Activated CD8-positive, alpha-beta memory T cell treated with anti-CD3 and anti-CD28 coated beads, Interleukin-2, amount 50 U/mL, for 4 hours (primary cell): ENCODE measurements around the gene UHRF1.
A peak's percentile ranks its signal among the peaks of the same experiment; 100 is the strongest.
"Not testable (repeated sequence)": the region's sequence is repeated elsewhere in the genome, so short reads cannot be mapped to it uniquely, and the experiment has no call there.

ENCODE experiments used
- DNase-seq: peaks from one replicate; pipeline ENCODE4 v3.0.0-alpha.2; 2020

UHRF1 gene

DNA sequence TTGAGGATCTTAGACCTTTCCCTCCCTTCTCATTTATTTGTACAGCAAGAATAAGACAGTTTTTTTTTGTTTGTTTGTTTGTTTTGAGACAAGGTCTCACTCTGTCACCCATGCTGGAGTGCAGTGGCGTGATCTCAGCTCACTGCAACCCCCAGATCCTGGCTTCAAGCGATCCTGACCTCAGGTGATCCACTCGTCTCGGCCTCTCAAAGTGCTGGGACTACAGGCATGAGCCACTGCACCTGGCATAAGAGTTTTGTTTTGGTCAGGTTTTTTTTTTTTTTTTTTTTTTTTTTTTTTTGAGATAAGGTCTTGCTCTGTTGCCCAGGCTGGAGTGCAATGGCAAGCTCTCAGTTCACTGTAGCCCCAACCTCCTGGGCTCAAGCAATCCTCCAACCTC, 29.2 kb downstream of the UHRF1 start:
- not testable (repeated sequence) for DNase-seq

DNA sequence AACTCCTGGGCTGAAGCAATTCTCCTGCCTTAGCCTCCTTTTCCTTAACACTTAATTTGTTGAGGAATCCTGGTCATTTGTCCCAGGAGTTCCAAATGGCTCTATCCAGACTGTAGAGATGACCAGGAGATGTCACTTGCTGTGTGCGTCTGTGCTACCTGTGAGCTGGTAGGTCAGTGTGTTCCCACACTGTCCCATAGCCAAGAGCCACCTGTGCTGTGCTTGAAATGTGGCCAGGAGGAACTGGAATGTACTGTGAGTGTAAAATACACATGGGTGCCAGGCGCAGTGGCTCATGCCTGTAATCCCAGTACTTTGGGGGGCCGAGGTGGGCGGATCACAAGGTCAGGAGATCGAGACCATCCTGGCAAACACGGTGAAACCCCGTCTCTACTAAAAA, 30.2 kb downstream of the UHRF1 start:
- no peak for DNase-seq

DNA sequence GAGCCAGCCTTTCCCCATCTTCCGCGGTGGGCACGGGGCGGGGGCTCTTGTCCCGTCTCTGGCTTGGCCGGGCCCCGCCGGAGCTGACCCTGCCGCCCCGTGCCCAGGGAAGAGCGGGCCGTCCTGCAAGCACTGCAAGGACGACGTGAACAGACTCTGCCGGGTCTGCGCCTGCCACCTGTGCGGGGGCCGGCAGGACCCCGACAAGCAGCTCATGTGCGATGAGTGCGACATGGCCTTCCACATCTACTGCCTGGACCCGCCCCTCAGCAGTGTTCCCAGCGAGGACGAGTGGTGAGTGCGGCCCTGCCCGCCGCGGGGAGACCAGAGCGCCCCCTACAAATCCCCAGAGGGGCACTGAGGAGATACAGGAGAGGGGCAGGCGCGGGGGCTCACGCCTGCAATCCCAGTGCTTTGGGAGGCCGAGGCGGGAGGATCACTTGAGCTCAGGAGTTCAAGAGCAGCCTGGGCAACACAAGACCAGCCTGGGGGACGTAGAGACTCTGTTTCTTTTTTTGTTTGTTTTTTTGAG, 32.4 kb downstream of the UHRF1 start:
- not testable (repeated sequence) for DNase-seq

DNA sequence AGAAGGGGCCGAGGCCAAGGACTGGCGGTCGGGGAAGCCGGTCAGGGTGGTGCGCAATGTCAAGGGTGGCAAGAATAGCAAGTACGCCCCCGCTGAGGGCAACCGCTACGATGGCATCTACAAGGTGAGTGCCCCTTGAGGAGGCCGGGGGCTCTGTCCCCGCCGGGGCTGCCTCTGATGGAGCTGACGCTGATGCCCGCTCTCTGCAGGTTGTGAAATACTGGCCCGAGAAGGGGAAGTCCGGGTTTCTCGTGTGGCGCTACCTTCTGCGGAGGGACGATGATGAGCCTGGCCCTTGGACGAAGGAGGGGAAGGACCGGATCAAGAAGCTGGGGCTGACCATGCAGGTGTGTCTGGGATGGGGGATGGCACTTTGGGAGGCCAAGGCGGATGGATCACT, 41.3 kb downstream of the UHRF1 start:
- not testable (repeated sequence) for DNase-seq

DNA sequence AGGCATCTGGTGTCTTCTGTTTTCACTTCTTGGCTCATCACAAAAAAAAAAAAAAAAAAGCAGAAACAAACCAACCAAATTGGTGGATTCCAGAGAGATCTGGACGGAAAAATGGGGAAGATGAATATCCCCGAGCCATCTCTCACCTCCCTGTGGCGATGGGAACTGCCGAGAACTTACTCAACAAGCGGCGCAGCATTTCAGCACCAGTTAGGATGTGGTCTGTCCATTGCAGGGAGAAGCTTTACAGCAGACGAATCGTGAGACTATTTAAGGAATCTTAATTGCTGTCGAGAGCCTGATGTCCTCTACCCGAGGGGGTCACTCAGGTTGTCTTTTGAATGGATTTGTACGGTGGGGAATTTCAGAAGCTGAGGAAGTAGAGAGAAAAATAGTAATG, 42.4 kb downstream of the UHRF1 start:
- no peak for DNase-seq

DNA sequence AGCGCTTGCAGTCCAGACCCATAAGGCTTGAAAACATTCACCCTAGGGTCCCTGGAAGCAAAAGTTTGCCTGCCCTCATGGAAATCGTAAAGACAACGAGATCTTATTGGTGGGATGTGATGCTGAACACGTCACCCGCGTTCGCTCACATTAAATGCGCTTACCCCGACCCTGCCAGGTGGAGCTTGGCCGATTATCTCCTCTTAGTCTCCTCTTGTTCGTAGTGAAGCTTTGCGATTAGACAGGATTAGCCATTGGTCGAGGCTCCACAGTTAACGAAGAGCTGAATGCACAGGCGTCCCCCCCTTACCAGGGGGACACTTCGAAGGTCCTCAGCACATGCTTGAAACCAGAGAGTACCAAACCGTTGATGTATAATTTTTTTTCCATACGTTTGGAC, 43.6 kb downstream of the UHRF1 start:
- no peak for DNase-seq

DNA sequence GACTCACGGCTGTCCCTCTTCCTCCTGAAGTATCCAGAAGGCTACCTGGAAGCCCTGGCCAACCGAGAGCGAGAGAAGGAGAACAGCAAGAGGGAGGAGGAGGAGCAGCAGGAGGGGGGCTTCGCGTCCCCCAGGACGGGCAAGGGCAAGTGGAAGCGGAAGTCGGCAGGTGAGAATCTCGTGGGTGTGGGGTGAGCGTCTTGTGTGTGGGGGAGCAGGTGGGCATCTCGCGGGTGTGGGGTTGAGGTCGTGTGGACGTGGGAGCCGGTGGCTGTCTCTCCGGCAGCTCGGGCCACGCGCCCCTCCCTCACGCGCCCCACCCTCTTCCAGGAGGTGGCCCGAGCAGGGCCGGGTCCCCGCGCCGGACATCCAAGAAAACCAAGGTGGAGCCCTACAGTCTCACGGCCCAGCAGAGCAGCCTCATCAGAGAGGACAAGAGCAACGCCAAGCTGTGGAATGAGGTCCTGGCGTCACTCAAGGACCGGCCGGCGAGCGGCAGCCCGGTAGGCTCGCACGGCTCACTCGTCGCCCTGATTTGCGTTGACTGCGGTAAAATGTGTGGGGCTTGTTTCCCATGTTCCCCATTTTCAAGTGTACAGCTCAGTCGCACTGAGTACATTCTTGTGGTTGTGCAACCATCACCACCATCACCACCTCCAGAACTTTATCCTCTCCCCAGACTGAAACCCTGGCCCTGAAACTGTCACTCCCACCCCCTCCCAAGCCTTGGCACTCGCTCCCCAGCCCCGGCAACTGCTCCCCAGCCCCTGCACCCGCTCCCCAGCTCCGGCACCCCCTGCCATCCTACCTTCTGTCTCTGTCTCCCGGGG, 45.2 kb downstream of the UHRF1 start:
- not testable (repeated sequence) for DNase-seq

DNA sequence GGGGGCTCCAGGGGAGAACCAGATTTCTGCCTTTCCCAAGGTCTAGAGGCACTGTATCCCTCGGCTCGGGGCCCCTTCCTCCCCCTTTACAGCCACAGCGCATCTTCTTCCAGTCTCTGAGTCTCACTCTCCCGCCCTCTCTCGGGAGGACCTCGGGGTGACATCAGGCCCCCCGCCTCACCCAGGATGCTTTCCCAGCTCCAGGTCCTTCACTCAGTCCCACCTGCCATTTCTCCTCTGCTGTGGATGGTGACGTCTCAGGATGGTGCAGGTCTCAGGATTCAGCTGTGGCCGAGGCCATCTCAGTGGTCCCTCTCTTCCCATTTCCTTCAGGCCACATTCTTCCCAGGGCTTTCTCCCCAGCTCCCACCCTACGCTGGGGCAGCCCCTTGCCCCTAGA, 46.0 kb downstream of the UHRF1 start:
- DNase-seq = no peak

DNA sequence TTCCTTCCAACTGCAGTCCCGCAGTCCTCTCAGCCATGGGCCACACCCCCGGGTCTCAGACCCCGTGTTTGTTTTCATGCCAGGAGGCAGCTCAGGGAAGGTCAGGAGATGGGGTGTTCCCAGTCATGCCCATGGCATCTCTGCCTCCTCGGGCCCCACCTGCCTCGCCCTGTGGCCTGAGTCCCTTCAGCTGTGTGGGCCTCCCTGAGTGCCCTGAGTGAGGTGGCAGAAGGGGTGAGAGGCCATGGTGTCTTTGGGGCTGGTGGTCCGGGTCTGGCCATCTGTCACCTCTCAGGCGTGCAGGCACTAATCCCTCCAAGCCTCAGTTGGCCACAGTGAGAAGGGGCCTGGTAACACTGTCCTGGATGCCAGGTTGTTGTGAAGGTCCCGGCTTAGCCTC, 48.7 kb downstream of the UHRF1 start:
- no peak for DNase-seq

DNA sequence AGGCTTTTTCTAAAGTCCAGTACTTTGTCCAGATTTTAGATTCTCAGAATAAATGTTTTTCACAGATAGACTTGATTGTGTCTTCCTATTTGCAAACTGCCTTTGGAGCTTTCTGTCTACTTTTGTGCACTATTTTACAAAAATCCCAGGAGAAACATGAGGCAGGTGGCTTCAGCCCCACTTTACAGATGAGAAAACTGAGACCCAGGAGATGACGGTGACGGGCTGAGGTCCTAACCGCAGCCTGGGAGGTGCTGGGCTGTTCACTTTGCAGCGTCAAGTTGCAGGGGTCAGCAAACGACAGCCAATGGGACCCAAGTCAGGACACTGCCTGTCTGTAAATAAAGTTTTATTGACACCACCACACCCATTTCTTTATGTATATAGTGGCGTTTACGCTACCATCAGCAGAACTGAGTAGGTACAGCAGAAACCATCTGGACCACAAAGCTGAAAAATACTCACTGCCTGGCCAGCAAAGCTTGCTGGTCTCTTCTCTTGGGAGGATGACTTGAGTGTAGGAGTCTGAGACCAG, 52.9 kb downstream of the UHRF1 start:
- DNase-seq = no peak

DNA sequence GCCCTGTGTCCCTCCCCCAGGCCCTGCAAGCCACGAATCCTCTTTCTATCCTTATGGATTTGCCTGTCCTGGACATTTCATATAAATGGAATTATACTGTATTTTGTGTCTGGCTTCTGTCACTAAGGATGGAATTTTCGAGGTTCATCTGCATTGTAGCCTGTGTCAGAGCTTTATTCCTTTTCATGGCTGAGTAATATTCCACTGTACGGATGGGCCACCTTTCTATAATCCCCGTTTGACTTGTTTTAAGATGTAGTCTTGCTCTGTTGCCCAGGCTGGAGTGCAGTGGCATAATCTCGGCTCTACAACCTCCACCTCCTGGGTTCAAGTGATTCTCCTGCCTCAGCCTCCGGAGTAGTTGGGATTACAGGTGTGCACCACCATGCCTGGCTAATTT, 55.8 kb downstream of the UHRF1 start:
- no peak for DNase-seq

DNA sequence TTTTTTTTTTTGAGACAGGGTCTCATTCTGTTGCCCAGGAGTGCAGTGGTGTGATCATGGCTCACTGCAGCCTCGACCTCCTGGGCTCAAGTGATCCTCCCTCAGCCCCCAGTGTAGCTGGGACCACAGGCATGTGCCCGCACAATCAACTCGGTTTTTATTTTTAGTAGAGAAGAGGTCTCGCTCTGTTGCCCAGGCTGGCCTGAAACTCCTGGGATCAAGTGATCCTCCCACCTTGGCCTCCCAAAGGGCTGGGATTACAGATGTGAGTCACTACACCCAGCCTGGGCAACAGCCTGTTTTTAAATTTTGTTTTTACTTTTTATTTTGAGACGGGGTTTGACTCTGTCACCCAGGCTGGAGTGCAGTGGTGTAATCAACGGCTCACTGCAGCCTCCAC, 57.3 kb downstream of the UHRF1 start:
- DNase-seq = no peak

DNA sequence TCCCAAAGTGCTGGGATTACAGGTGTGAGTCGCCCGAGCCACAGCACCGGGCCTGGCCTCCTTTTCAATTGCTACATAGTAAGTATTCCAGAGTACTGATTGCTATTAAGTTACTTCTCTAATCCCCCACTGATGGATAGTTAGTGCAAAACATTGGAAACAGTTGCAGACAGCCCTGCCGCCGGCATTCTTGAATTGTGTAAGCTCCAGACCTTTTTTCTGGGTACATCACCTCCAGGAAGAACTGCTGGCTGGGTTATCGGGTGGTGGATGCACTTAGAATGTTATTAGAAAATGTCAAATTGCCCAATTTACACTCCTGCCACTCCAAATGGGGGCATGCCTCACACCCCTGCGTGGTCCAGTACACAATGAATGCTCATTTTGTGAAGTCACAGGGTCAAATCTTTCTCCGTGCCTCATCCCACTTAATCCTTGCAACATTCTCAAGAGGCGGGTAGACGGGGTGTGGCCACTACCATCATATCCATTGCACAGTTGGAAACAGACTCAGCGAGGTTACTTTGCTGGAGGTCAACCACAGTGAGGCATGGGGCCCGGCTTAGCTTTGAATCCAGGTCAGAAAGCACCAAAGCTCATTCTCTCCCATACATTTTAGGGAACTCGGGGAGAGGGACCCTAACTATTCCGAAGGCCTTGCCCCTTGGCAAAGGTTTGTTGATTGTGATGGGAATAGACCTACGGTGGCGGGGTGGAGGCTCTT, 58.6 kb downstream of the UHRF1 start:
- no peak for DNase-seq

DNA sequence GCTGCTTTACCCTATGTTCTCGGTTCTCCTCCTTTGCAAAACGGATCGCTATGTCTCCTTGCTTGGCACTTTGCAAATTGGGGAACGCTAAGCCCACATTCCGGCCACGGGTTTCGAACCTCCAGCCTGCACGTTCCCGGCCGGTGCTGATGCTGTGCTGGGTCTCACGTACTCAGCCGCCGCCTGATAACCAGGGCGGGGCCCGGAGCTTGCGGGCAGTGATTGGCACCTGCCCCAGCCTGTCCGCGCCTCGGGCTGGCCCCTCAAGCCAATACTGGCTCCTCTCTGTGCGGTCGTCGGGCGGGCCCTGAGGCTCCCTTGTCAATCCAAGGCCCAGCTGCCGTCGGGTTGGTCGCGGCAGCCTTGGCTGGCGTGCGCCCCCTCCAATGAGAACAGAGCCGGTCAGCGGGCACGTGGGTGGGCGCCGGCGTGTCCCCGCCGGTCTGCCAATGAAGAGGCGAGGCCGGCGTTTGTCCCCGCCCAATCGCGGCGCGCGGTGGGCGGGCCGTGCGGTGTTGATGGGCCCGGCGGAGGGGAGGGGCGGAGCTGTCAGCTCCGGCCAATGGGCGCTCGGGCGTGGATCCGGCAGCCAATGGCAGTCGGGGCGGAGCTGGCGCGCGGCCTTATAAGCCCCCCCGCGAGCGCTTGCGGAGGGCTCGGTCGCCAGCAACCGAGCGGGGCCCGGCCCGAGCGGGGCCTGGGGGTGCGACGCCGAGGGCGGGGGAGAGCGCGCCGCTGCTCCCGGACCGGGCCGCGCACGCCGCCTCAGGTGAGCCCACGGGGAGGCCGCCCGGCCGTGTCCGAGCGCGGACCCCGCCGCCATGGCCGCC, 59.4 kb downstream of the UHRF1 start, which contains the start of gene KDM4B:
Gene KDM4B (plus strand): TSS at position 652 of the 830 bp plus-strand sequence. CDS start 63,778 bp downstream, outside the sequence.
- DNase-seq = peak; percentile 99

DNA sequence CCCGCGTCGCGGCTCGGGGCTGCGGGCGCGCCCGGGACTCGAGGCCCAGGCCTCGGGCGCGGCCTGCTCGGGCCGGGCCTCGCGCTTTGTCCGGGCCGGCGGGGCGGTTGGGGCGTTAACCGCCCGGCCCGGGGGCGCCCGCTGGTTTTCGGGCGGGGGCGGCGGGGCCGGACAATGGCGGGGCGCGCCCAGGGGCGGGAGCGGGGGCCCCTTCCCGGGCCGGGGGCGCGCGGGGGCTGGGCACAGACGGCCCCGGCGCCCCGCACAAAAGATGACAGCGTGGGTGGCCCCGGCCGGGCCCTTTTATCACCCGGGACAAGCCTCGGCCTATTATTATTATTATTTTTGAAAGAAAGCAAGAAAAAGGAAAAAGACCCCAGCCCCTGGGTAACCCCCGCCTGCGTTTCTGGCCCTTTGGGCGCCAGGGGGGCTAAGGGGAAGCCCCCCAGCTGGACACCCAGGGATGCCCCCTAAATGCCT, 60.0 kb downstream of the UHRF1 start:
- DNase-seq = no peak

DNA sequence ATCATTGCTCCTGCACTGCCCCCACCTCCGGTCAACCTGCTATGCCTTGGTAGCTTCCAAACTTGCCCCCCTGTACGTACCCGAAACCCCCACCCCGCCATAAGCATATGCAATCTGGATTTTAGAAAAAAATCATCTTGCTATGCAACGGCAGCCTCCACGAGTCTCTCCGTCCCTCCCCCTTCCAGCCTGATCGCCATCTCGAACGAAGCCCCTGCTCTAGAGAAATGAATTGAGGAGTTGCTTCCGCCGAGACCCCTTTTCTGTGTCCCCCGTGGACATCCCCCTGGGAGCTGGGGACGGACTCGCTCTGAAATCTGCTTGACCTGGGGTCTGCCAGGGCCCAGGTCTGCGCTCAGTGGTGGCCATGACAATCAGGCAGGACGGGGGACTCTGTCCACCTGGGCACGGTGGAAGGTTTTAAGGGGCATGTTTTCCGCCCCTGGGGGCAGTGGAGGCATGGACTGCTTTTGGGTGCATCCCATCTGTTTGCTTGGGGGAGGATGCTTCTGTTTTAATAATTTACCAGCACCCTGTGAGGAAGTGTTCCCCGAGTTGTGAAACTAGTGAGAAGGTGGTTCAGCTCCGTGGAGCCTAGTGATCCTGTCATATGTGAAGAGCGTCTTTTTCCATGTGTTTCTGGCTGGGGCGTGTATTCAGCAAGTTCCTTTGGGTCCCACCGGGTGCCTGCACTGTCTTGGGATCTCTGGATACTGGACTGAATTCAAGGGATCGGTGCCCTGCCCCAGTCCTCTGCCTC, 60.7 kb downstream of the UHRF1 start:
- no peak for DNase-seq

DNA sequence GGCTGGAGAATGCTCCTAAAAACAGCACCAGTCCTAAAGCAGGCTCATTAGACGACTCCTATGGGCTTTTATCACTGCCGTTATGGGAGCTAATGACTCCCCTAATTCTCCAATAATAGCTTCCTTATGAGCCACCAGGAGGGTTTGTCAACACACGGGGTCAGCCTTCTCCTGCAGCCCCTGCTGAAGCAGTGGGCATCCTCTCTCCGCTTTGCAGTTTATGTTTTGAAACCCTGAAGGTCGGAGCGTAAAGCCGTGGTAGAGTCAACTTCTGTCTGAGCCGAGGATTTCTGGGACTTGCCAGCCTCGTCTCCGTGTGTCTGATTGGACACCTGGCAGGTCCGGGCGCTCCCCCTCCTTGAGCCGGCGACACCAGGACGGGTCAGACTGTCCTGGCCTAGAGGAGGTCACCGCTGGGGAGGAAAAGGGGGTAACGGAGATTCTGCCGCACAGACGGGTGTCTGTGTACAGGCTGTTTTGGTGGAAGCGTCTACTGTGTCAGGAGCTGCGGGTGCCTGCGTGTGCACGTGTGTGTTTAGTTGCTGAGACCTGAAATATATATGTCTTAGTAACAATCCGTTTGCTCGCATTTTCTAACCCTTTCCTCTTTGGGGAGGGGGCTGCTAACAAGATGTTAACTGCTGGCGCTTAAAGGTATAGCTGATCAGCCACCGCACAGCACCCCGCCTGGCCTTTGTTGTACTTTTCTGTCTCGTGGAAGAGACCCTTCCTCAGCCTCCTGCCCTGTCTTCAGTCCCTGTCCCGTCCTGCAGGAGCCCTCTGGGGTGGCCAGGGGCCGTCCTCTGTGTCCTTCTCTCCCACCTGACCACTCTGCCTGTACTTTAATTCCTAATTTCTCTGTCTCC, 61.5 kb downstream of the UHRF1 start:
- DNase-seq = no peak

DNA sequence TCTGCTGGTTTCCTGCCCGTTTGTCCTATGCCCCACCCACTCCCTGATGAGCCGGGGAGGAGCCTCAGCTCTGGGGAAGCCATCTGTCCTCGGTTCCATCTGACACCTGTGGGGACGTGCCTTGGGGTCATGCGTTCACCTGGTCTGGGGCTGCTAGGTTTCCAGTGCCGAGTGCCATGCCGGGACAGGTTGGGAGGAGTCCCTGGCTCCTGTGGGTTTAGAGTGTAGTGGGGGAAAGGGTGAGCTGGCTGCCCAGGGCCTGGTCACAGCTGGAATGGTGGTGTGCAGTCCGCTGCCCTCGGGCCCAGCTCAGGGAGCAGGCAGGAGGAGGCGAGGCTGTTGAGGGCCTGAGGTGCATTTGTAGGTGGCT, 62.1 kb downstream of the UHRF1 start:
- DNase-seq = no peak

DNA sequence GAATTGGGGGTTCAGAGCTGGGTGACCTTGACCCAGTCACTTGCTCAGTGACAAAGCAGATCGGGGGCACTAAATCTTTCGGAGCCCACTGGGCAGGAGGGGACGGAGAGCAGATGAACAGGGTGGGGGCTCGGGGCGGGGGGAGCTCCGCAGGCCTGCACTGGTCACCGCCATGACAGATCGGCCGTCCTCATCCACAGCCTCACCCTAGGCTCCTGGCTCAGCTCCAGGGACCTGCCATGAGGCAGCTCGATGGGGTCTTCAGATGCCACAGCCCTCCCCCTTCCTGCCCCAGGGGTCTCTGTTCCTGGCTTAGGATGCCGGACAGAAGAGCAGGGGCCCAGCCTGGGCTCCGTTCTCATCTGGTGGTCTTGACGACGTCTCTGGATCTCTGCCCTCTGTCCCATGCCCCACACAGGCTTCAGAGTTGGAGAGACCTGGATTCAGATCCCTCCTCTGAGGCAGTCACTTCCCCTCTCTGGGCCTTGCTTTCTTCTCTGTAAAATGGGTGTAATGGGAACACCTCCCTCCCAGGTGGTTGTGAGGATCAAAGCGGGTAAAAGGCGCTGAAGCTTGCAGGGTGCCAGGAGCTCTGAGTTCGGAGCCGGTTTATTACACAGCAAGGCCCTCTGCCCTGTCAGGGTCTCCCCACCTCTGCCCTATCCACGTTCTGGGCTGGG, 62.7 kb downstream of the UHRF1 start:
- DNase-seq = no peak

DNA sequence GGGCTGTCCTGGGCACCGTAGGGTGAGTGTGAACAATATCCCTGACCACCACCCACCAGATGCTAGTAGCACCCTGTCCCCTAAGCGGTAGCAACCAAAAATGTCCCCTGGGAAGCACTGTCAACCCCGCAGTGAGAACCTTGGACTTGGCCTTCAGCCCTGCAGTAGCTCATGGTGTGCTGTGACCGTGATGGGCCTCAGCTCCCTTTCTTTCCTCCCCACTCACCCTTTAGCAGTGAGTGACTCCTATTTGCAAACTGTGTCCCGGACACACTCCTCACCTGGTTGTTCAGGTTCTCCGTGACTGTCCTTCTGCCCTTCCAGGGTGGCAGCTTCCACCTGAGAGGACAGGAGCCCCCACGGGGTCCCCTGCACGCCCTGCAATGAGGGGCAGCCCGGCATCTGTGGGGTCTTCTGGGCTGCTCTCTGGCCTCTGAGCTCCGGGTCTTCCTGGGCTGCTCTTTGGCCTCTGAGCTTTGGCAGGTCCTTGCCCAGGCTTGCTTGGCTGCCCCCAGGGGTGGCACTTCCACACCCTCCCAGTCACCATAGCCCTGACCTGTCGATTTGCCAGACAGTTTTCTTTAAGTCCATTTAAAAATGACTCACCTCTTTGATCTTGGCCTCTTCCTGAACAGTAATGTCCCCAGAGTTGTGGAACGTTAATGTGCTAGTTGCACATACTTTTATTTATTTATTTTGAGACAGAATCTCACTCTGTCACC, 63.4 kb downstream of the UHRF1 start:
- no peak for DNase-seq
